Central memory CD8-positive, alpha-beta T cell (primary cell): ENCODE data around the gene CMTM4.
"Not testable (repeated sequence)": the region's sequence is repeated elsewhere in the genome, so short reads cannot be mapped to it uniquely, and the experiment has no call there.

Experiments used
- ATAC-seq: fragments of 150-1000 bp; cut with Tn5 transposase; replicated peaks from 2 replicates; pipeline ENCODE4 v1.10.0; 2022; ENCODE audit warnings: mild to moderate bottlenecking, moderate FRiP score, moderate number of reproducible peaks; ENCODE audit not compliant: poor library complexity, severe bottlenecking; ENCODE audit errors: extremely low read depth
- DNase-seq, 2 donors: peaks; one replicate each; pipeline ENCODE4 v3.0.0; 2021; ENCODE audit warnings: low spot score in 2 of 2
- H3K27ac Mint-ChIP-seq: one replicate; pipeline ENCODE4 v1.8.0; 2022; ENCODE audit warnings: low read depth, mild to moderate bottlenecking, moderate library complexity, mixed read lengths
- H3K27me3 Mint-ChIP-seq: one replicate; pipeline ENCODE4 v1.8.0; 2022; ENCODE audit warnings: mixed read lengths
- H3K36me3 Mint-ChIP-seq: one replicate; pipeline ENCODE4 v1.8.0; 2022; ENCODE audit warnings: mild to moderate bottlenecking, moderate library complexity, mixed read lengths; ENCODE audit not compliant: insufficient read depth
- H3K4me1 Mint-ChIP-seq: one replicate; pipeline ENCODE4 v1.8.0; 2022; ENCODE audit warnings: mixed read lengths
- H3K4me3 Mint-ChIP-seq: one replicate; pipeline ENCODE4 v1.8.0; 2022; ENCODE audit warnings: mild to moderate bottlenecking, moderate library complexity, mixed read lengths
- H3K9me3 Mint-ChIP-seq: one replicate; pipeline ENCODE4 v1.8.0; 2022; ENCODE audit warnings: mixed read lengths

CMTM4 gene

DNA sequence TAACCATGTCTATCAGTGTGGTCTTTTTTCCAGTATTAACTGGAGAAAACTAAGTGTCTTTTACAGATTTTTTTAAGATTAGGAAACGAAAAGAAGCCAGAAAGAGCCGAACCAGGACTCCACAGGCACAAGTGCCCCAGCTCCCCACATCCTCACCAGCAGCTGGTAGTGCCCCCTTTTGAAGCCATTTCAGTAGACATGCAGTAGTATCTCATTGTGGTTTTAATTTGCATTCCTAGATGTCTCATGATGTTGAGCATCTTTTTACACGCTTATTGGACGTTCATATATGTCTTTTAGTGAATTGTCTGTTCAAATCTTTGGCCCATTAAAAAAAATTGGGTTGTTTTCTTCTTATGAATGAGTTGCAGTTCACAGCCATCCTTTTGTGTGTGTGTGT, 96.8 kb downstream of the CMTM4 start:
- DNase-seq (no peak), ATAC-seq (no peak)
- no peak overlapping the region for H3K27ac Mint-ChIP-seq
- H3K27me3 Mint-ChIP-seq = no peaks in the 10 kb centered on the region
- H3K9me3 Mint-ChIP-seq = no peaks in the 10 kb centered on the region
- peaks cover 7% of the 10 kb centered on the region for H3K36me3 Mint-ChIP-seq
- H3K4me1 Mint-ChIP-seq = peaks cover 15% of the 10 kb centered on the region
- H3K4me3 Mint-ChIP-seq = no peak overlapping the region

DNA sequence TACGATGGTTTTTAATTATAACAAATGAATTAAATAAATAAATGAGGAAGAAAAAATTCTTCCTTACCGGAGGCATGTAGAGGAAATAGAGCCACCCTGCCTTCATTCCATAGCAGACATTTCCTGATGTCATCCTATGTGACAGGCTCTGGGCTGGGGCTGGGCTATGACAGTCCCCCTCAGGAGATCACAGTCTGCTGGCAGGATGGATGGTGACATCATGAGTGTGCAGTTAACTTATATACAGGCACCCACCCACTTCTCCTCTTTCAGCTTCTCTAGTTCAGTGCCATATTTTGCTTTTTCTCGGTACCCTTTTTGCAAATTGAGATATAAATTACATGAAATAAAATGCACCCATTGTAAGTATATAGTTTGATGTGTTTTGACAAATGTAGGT, 98.4 kb downstream of the CMTM4 start:
- no peak for DNase-seq
- Mint-ChIP-seq H3K27me3 (no peaks in the 10 kb centered on the region), H3K4me1 (peaks cover 6% of the 10 kb centered on the region), H3K4me3 (no peak overlapping the region), H3K27ac (peak overlapping the region; percentile 19), H3K9me3 (no peaks in the 10 kb centered on the region), H3K36me3 (no peaks in the 10 kb centered on the region)
- ATAC-seq = no peak

DNA sequence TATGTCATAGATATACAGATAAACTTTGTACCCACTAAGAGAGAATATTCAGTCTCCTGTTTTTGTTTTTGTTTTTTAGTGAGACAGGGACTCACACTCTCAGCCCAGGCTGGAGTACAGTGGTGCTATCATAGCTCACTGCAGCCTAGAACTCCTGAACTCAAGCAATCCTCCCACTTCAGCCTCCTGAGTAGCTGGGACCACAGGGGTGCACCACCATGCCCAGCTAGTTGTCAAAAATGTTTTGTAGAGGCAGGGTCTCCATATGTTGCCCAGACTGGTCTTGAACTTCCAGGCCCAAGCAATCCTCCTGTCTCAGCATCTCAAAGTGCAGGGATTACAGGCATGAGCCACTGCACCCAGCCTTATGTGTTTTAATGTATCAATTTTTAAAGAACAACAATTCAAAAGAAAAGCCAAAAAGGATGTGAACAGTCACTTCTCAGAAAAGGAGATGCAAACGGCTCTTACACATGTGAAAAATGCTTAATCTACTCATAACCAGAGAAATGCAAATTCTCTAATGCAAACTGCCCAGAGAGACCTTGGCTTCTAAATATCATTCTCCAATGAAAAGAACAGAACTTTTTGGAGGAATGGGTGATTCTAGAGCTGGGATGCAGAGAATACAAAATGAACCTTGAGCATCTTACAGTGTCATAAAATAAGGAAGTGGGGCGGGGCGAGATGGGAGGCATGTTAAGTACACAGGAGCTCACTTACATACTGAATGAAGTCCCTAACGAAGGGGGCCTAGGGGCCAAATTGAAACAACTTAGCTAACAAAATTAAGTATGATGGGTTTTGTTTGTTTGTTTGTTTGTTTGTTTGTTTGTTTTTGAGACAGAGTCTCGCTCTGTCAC, 99.3 kb downstream of the CMTM4 start:
- H3K4me1 Mint-ChIP-seq = no peaks in the 10 kb centered on the region
- no peak overlapping the region for H3K4me3 Mint-ChIP-seq
- DNase-seq = no peak
- no peak overlapping the region for H3K27ac Mint-ChIP-seq
- no peaks in the 10 kb centered on the region for H3K27me3 Mint-ChIP-seq
- H3K36me3 Mint-ChIP-seq = no peaks in the 10 kb centered on the region
- H3K9me3 Mint-ChIP-seq = no peaks in the 10 kb centered on the region
- ATAC-seq = no peak

DNA sequence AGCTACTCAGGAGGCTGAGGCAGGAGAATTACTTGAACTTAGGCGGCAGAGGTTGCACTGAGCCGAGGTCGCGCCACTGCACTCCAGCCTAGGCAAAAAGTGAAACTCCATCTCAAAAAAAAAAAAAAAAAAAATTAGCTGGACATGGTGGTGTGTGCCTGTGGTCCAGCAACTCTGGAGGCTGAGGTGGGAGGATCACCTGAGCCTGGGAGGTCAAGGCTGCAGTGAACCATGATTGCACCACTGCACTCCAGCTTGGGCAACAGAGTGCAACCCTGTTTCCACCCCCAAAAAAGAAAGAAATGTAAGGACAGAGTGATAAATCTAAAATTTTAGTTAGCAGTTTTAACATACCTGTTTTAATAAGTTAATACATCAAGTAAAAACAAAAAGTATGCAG, 100.0 kb downstream of the CMTM4 start:
- not testable (repeated sequence) for ATAC-seq, H3K36me3 Mint-ChIP-seq, H3K4me1 Mint-ChIP-seq, H3K27ac Mint-ChIP-seq, H3K9me3 Mint-ChIP-seq, H3K4me3 Mint-ChIP-seq, H3K27me3 Mint-ChIP-seq, DNase-seq

- peaks cover 2% of the 10 kb centered on the region for H3K36me3 Mint-ChIP-seq
- H3K27ac Mint-ChIP-seq = no peak overlapping the region
These were observed 101.8 kb downstream of the CMTM4 start for GRCh38 chr16:66594739-66595138.

DNA sequence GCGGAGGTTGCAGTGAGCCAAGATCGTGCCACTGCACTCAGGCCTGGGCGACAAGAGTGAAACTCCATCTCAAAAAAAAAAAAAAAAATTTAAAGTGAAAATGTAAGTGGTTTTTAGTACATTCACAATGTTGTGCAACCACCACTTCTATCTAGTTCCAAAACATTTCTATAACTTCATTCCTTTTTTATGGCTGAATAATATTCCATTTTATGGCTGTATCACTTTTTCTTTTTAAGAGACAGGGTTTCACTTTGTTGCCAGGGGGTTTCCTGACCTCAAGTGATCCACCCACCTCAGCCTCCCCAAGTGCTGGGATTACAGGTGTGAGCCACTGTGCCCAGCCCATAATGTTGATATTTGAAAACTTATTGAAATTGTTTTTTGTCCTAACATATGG, 103.7 kb downstream of the CMTM4 start:
- H3K4me1 Mint-ChIP-seq = peaks cover 16% of the 10 kb centered on the region

More at GRCh38 chr16:66594739-66595138, 101.8 kb downstream of the CMTM4 start:
- Mint-ChIP-seq H3K4me1 (peaks cover 8% of the 10 kb centered on the region), H3K27me3 (no peaks in the 10 kb centered on the region), H3K4me3 (no peak overlapping the region), H3K9me3 (no peaks in the 10 kb centered on the region)
- DNase-seq (no peak), ATAC-seq (no peak)

DNA sequence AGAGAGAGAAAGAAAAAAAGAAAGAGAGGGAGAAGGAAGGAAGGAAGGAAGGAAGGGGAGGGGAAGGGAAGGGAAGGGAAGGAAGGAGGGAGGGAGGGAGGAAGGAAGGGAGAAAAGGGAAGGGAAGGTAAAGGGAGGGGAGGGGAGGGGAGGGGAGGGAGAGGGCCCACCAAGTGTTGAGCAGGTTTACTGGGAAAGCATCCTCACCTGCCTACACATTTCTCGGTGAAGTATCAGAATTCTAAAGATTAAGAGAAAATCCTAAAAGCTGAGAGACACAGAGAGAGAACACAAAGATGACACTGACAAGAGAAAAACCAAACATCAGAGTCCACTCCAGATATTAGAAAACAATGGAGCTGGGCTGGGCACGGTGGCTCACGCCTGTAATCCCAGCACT, 104.3 kb downstream of the CMTM4 start:
- Mint-ChIP-seq H3K9me3 (no peaks in the 10 kb centered on the region), H3K4me1 (peaks cover 16% of the 10 kb centered on the region), H3K27me3 (no peaks in the 10 kb centered on the region), H3K36me3 (peaks cover 5% of the 10 kb centered on the region), H3K27ac (no peak overlapping the region), H3K4me3 (no peak overlapping the region)
- DNase-seq (no peak), ATAC-seq (no peak)

More for the DNA sequence above, 103.7 kb downstream of the CMTM4 start:
- ATAC-seq (no peak), DNase-seq (no peak)
- H3K36me3 Mint-ChIP-seq = peaks cover 5% of the 10 kb centered on the region
- H3K9me3 Mint-ChIP-seq = no peaks in the 10 kb centered on the region
- no peak overlapping the region for H3K27ac Mint-ChIP-seq
- H3K4me3 Mint-ChIP-seq = no peak overlapping the region
- H3K27me3 Mint-ChIP-seq = no peaks in the 10 kb centered on the region

GRCh38 chr16:66591018-66591417, 105.5 kb downstream of the CMTM4 start:
- DNase-seq (no peak), ATAC-seq (no peak)
- H3K36me3 Mint-ChIP-seq = peaks cover 6% of the 10 kb centered on the region
- H3K27ac Mint-ChIP-seq = peak overlapping the region; percentile 85
- no peak overlapping the region for H3K4me3 Mint-ChIP-seq
- no peaks in the 10 kb centered on the region for H3K27me3 Mint-ChIP-seq
- no peaks in the 10 kb centered on the region for H3K9me3 Mint-ChIP-seq
- peaks cover 16% of the 10 kb centered on the region for H3K4me1 Mint-ChIP-seq

DNA sequence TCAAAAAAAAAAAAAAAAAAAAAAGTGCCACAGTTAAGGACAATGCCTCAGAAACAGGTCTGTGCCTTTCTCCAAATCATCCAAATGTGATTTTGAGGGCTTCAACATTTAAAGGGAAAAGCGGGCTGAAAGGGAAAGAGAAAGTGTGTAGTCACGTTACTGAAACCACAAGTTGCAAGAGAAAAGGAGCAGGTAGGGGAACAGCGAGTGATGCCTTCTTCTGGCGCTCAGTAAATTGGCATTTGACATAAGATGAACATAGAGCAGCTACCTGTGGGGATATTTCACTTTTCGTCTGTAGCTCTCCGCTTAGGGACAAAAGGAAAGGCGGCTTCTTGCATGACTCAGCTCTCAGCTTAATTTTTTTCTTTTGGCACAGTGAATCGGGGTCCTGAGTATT, 106.2 kb downstream of the CMTM4 start:
- peak; percentile 45 for ATAC-seq
- H3K9me3 Mint-ChIP-seq = no peaks in the 10 kb centered on the region
- peaks cover 16% of the 10 kb centered on the region for H3K4me1 Mint-ChIP-seq
- peaks cover 6% of the 10 kb centered on the region for H3K36me3 Mint-ChIP-seq
- H3K27ac Mint-ChIP-seq = peak overlapping the region; percentile 85
- DNase-seq = no peak
- H3K4me3 Mint-ChIP-seq = peak overlapping the region; percentile 72
- H3K27me3 Mint-ChIP-seq = no peaks in the 10 kb centered on the region

- DNase-seq = peak; percentile 41 to 60
- peak overlapping the region; percentile 85 for H3K27ac Mint-ChIP-seq
- no peaks in the 10 kb centered on the region for H3K27me3 Mint-ChIP-seq
- peaks cover 16% of the 10 kb centered on the region for H3K4me1 Mint-ChIP-seq
- ATAC-seq = peak; percentile 92
- H3K36me3 Mint-ChIP-seq = peaks cover 6% of the 10 kb centered on the region
- H3K9me3 Mint-ChIP-seq = no peaks in the 10 kb centered on the region
- peak overlapping the region; percentile 72 for H3K4me3 Mint-ChIP-seq
These were observed 107.4 kb downstream of the CMTM4 start for GRCh38 chr16:66588981-66589713.

DNA sequence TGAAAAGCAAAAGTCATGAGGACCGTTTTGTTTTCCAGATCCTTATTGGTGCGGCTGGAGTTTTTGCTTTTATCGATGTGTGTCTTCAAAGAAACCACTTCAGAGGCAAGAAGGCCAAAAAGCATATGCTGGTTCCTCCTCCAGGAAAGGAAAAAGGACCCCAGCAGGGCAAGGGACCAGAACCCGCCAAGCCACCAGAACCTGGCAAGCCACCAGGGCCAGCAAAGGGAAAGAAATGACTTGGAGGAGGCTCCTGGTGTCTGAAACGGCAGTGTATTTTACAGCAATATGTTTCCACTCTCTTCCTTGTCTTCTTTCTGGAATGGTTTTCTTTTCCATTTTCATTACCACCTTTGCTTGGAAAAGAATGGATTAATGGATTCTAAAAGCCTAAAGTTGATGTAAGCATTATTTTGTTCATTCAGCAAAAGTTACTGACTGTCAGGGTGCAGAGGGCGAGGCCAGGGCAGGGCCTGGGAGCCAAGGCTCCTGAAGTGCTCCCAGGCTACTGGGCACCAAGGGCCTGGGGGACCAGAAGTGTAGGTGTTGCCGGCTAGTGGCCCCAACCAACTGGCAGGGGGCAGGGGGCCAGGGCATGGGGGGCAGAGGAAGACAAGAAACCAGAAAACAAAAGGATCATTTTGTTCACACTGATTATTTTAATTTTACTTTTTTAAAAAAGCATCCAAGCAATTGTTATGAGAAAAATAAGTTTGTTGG, 108.5 kb downstream of the CMTM4 start:
- no peak overlapping the region for H3K4me3 Mint-ChIP-seq
- H3K27ac Mint-ChIP-seq = no peak overlapping the region
- H3K4me1 Mint-ChIP-seq = peaks cover 16% of the 10 kb centered on the region
- DNase-seq = no peak
- no peak for ATAC-seq
- H3K9me3 Mint-ChIP-seq = no peaks in the 10 kb centered on the region
- no peaks in the 10 kb centered on the region for H3K27me3 Mint-ChIP-seq
- peaks cover 6% of the 10 kb centered on the region for H3K36me3 Mint-ChIP-seq

DNA sequence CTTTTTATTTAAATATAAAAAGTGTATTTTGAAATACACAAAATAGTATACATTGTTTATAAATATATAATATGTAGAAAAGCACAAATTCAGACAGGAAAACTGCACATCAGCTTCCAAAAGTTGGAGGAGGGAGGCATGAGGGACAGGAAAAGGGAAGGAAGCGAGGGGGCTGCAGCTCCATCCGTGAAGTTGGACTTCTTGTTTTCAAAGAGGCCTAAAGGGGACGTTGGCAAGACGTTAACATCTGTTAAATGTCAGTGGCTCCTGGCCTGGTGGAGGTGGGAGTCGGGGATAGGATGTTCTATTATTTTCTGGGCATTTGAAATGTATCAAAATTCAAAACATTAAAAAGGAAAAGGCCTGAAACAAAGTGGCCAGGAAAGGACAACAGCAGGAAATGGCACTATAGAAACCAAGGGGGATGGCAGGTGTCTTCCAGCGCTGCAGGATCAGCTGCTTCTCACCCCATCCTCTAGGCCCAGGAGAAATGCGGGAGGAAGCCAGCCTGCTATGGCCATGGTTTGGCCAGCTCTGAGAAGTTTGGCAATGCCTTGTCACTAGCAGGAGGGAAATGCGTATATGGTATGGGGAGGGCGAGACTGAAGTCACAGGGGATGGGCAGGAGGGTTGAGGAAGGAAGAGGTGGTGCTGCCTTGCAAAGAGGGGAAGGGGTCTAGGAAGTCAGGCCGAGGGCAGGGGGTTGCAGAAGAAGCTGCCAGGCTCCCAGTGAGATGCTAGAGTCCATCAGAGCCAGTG, 110.9 kb downstream of the CMTM4 start:
- ATAC-seq = no peak
- no peak overlapping the region for H3K27ac Mint-ChIP-seq
- H3K9me3 Mint-ChIP-seq = no peaks in the 10 kb centered on the region

More for the DNA sequence above, 110.9 kb downstream of the CMTM4 start:
- H3K27me3 Mint-ChIP-seq = no peaks in the 10 kb centered on the region
- no peak overlapping the region for H3K4me3 Mint-ChIP-seq
- DNase-seq = no peak
- H3K4me1 Mint-ChIP-seq = peaks cover 16% of the 10 kb centered on the region
- H3K36me3 Mint-ChIP-seq = peaks cover 6% of the 10 kb centered on the region
